Activated CD4-positive, alpha-beta memory T cell treated with anti-CD3 and anti-CD28 coated beads for 36 hours (primary cell): ENCODE data around the gene LCN6. TPM values are rescaled to one million over a fixed set of nuclear protein-coding genes. Genes with fewer than 3 reads are reported as not detected.

ENCODE experiments used
- CTCF ChIA-PET: fragments of 350-600 bp; sonication (Branson Sonifier 250); formaldehyde crosslinking; loops from one replicate; lab custom pipeline; 2021; ENCODE audit warnings: antibody characterized with exemption, inconsistent platforms; lab: Charles Lee
- POLR2A ChIA-PET: fragments of 350-600 bp; sonication (Branson Sonifier 250); formaldehyde crosslinking; loops from one replicate; lab custom pipeline; 2021; ENCODE audit warnings: antibody characterized with exemption; lab: Charles Lee
- DNase-seq: peaks from one replicate; pipeline ENCODE4 v3.0.0-alpha.2; 2020
- H3K27ac Mint-ChIP-seq: one replicate; pipeline ENCODE4 v1.8.0; 2021; ENCODE audit warnings: mixed read lengths
- H3K27me3 Mint-ChIP-seq: one replicate; pipeline ENCODE4 v1.8.0; 2021; ENCODE audit warnings: mixed read lengths
- H3K36me3 Mint-ChIP-seq: one replicate; pipeline ENCODE4 v1.8.0; 2021; ENCODE audit warnings: mixed read lengths
- H3K4me1 Mint-ChIP-seq: one replicate; pipeline ENCODE4 v1.8.0; 2021; ENCODE audit warnings: low read depth, mixed read lengths
- H3K4me3 Mint-ChIP-seq: one replicate; pipeline ENCODE4 v1.8.0; 2021; ENCODE audit warnings: mild to moderate bottlenecking, mixed read lengths
- H3K9me3 Mint-ChIP-seq: one replicate; pipeline ENCODE4 v1.8.0; 2021; ENCODE audit warnings: mixed read lengths
- intact Hi-C: fragments of 100-400 bp; cut with micrococcal nuclease; formaldehyde crosslinking; loops from one replicate; pipeline ENCODE4 v1.15.1; 2023
- total RNA-seq, 2 experiments: library from RNA; stranded (reverse); gene quantifications; one replicate each; pipeline ENCODE4 v1.2.3, GENCODE V29; 2021

The LCN6 gene
- total RNA-seq, 2 experiments from 2014 or later, result not detected

DNA sequence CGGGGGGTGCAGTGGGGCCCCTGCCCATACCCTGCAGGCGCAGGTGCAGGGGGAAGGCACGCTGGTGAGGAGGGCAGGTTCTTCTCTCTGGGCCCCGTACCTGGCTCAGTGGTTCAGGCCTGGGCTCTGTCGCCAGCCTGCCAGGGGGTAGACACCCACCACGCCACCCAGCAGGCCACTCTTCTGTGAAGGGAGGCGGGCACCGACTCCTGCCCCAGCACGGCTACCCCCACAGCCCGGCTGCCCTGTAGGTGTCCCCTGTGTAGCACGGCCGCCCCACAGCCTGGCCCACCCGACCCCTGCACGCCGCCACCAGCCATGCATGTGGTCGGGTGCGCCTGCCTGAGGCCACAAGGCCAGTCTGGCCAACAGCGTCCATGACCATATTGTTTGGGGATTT is 1.7 kb downstream of the LCN6 start:
- Mint-ChIP-seq H3K27me3 (peaks cover under 1% of the 10 kb centered on the region), H3K4me3 (no peak overlapping the region), H3K27ac (no peak overlapping the region), H3K36me3 (peaks cover 2% of the 10 kb centered on the region), H3K4me1 (peaks cover 13% of the 10 kb centered on the region), H3K9me3 (peaks cover 10% of the 10 kb centered on the region)
- ChIA-PET CTCF (no interaction called here), POLR2A (no interaction called here)
- DNase-seq, result no peak
- intact Hi-C loops, result no loop called here

- Mint-ChIP-seq H3K9me3 (peaks cover 5% of the 10 kb centered on the region), H3K27ac (no peak overlapping the region), H3K27me3 (no peaks in the 10 kb centered on the region), H3K36me3 (no peaks in the 10 kb centered on the region), H3K4me3 (no peak overlapping the region), H3K4me1 (peaks cover 16% of the 10 kb centered on the region)
- CTCF ChIA-PET, result no interaction called here
- intact Hi-C loops, result no loop called here
- DNase-seq, result no peak
- POLR2A ChIA-PET, result no interaction called here
Measured at GRCh38 chr9:136746155-136746490, 2.2 kb downstream of the LCN6 start.

GRCh38 chr9:136745389-136746154 is 2.8 kb downstream of the LCN6 start:
- no peak overlapping the region for H3K4me3 Mint-ChIP-seq
- H3K4me1 Mint-ChIP-seq, result peaks cover 16% of the 10 kb centered on the region
- H3K9me3 Mint-ChIP-seq, result peaks cover 1% of the 10 kb centered on the region
- H3K27ac Mint-ChIP-seq, result no peak overlapping the region
- ChIA-PET POLR2A (interaction anchor here (1.1 kb wide), 1 partner anchor 17 kb away, joined by 4 read pairs; no protein-coding TSS in a partner anchor), CTCF (no interaction called here)
- H3K27me3 Mint-ChIP-seq, result no peaks in the 10 kb centered on the region
- DNase-seq, result no peak
- intact Hi-C loops, result no loop called here
- no peaks in the 10 kb centered on the region for H3K36me3 Mint-ChIP-seq

GRCh38 chr9:136744773-136745172 is 3.6 kb downstream of the LCN6 start:
- intact Hi-C loops, result no loop called here
- H3K4me3 Mint-ChIP-seq, result no peak overlapping the region
- ChIA-PET POLR2A (interaction anchor here (1.1 kb wide), 1 partner anchor 16 kb away, joined by 4 read pairs; no protein-coding TSS in a partner anchor), CTCF (no interaction called here)
- H3K27me3 Mint-ChIP-seq, result no peaks in the 10 kb centered on the region
- H3K9me3 Mint-ChIP-seq, result no peaks in the 10 kb centered on the region
- H3K4me1 Mint-ChIP-seq, result peaks cover 12% of the 10 kb centered on the region
- H3K27ac Mint-ChIP-seq, result no peak overlapping the region
- H3K36me3 Mint-ChIP-seq, result no peaks in the 10 kb centered on the region
- DNase-seq, result no peak

DNA sequence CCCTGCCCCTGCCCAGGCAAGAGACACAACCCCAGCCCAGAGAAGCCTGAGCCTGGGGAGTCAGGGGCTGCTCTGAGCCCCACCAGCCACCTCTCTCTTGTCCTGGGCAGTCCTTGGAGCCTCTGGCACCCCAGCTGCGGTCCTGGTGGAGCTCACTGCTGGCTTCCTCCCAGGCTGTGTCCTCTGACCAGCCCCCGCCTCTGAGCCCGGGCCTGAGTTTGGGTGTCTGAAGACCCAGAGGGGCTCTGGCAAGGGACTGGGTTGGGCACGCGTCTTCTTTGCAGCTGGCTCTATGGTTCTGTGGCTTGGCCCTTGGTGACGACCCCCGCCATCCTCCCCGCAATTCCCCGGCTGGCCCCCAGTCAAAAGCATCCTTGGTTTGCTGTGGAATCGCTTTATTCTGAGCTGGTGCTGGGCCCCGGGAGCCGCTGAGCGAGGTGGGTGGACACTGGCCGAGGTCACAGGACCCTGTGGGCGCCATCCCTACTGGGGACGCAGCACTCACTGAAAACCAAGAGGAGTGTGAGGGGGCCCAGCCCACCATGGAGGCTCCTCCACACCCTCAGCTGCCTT is 4.6 kb downstream of the LCN6 start:
- H3K4me1 Mint-ChIP-seq, result peaks cover 12% of the 10 kb centered on the region
- CTCF ChIA-PET, result interaction anchor here (1.3 kb wide), 1 partner anchor 49 kb away, joined by 3 read pairs; no protein-coding TSS in a partner anchor

GRCh38 chr9:136742591-136743391 is 5.5 kb downstream of the LCN6 start, which contains the start of gene LCN10:
TSS of gene LCN10 (minus strand) at chr9:136742940. CDS start at chr9:136742903, 37 bp downstream.
- DNase-seq, result no peak
- intact Hi-C loops, result no loop called here
- ChIA-PET POLR2A (no interaction called here), CTCF (interaction anchor here (1.4 to 1.5 kb wide), 2 partner anchors 15 to 16 kb away, joined by 6 to 8 read pairs; partner anchors contain the start of gene LCN8)
- H3K4me1 Mint-ChIP-seq, result peaks cover 12% of the 10 kb centered on the region
- H3K27me3 Mint-ChIP-seq, result no peaks in the 10 kb centered on the region
- peak within 1 kb of the TSS; percentile 49 for H3K4me3 Mint-ChIP-seq
- no peak within 1 kb of the TSS for H3K27ac Mint-ChIP-seq
- H3K9me3 Mint-ChIP-seq, result no peaks in the 10 kb centered on the region
- no peaks in the 10 kb centered on the region for H3K36me3 Mint-ChIP-seq

More for the DNA sequence above, 4.6 kb downstream of the LCN6 start:
- Mint-ChIP-seq H3K27me3 (no peaks in the 10 kb centered on the region), H3K36me3 (no peaks in the 10 kb centered on the region), H3K9me3 (no peaks in the 10 kb centered on the region), H3K27ac (no peak overlapping the region), H3K4me3 (no peak overlapping the region)
- intact Hi-C loops, result no loop called here
- no peak for DNase-seq
- POLR2A ChIA-PET, result no interaction called here

DNA sequence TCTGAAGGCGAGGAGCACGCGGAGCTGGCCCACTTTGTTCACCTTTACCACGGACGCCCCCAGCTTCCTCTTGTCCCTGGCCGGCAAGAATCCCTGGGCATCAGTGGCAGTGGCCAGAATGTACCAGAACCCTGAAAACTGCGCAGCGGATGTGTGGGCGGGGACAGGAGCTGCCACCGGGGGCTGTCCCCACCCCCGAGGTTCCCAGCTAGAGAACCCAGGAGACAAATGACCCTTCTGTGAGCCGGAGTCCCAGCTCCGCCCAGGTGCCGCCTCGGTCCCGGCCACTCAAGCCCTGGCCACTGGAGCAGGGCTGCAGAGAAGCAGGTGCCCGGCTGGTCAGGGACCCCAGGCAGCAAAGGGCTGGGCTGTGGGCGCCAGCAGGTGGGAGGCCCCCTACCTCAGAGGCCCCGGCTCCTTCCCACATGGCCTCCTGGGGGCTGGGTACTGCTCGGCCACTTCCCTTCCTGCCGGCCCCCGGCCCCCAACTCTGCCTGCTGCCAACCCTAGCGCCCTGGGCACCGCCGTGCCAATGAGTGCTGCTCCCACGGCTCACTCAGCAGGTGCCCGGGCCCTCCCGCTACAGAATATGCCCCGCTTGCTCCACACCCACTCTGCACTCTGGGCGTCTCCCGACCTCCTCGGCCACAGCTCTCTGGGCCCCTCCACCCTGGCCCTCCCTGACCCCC is 6.3 kb downstream of the LCN6 start:
- H3K27ac Mint-ChIP-seq, result no peak overlapping the region
- H3K36me3 Mint-ChIP-seq, result no peaks in the 10 kb centered on the region
- H3K9me3 Mint-ChIP-seq, result no peaks in the 10 kb centered on the region
- ChIA-PET CTCF (interaction anchor here (0.7 to 1.6 kb wide), 5 partner anchors 8 to 140 kb away, joined by 3 to 8 read pairs (median 5); partner anchors contain the start of gene LCN8), POLR2A (interaction anchor here (1.4 kb wide), 1 partner anchor 13 kb away, joined by 10 read pairs; no protein-coding TSS in a partner anchor)
- intact Hi-C loops, result no loop called here
- H3K27me3 Mint-ChIP-seq, result no peaks in the 10 kb centered on the region
- H3K4me3 Mint-ChIP-seq, result peak overlapping the region; percentile 49
- peak; percentile 74 for DNase-seq
- peaks cover 12% of the 10 kb centered on the region for H3K4me1 Mint-ChIP-seq

DNA sequence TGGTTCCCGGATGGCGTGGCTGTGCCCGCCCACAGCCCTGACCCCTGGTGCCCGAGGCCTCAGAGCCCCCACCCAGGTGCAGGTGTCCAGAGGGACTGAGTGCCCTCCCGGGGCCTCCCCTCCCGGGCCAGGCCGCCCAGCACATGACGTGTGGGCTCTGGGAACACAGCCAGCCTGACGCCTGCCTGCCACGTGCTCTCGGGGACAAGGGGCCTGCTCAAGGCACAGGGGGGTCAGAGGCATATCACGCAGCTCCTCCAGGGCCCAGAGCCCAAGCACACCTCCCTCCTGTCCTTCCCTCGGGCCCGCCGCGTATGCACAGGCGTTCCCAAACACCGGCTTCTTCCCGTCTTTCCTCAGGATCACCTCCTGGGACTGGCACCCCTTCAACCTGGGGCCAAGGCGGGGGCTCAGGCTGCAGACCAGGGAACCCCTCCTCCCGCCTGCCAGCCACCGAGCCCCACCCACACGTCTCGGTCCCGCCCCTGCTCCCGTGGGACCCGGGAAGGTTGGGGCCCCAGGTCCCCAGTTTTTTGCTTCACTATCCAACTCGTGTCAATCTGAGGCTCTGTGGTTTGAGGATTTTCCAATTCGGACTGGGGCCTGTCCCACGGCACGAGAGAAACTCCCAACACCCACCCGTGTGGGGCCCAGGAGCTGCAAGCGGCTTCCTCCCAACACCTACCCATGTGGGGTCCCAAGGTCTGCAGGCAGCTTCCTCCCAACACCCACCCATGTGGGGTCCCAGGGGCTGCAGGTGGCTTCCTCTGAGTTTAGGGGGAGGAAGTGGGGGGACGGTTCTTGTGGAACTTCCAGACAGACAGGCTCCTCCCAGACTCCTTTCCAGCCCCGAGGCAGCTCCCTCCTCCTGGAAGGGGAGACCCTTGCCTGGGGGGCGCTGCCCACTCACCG is 7.1 kb downstream of the LCN6 start:
- Mint-ChIP-seq H3K4me3 (peak overlapping the region; percentile 49), H3K4me1 (peaks cover 12% of the 10 kb centered on the region), H3K27me3 (no peaks in the 10 kb centered on the region), H3K36me3 (no peaks in the 10 kb centered on the region), H3K27ac (no peak overlapping the region), H3K9me3 (no peaks in the 10 kb centered on the region)
- peak; percentile 25 for DNase-seq
- intact Hi-C loops, result no loop called here
- ChIA-PET CTCF (interaction anchor here (0.7 to 1.6 kb wide), 5 partner anchors 9 to 141 kb away, joined by 3 to 8 read pairs (median 5); partner anchors contain the start of gene LCN8), POLR2A (interaction anchor here (1.4 kb wide), 1 partner anchor 12 kb away, joined by 10 read pairs; no protein-coding TSS in a partner anchor)

DNA sequence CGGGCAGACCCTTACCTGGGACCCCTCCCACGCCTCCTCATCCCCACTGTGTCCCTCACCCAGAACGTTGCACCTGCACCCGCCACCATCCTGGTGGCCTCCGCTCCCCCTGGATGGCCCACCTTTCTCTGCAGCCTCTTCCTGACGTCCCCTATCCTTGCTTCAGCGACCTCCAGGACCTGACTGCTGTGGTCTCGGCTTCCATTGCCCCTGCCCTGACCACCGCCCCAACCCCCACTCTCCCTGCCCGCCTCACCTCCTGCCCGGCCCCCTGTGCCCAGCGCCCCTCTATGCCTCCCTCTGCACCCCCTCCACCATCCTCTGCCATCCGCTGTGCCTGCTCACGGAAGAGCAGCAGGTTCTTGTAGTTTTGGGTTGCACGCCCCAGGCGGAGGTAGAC is 7.8 kb downstream of the LCN6 start:
- Mint-ChIP-seq H3K9me3 (no peaks in the 10 kb centered on the region), H3K4me3 (no peak overlapping the region), H3K36me3 (no peaks in the 10 kb centered on the region), H3K27me3 (no peaks in the 10 kb centered on the region), H3K4me1 (peaks cover 12% of the 10 kb centered on the region), H3K27ac (no peak overlapping the region)
- POLR2A ChIA-PET, result no interaction called here
- CTCF ChIA-PET, result interaction anchor here (1.6 kb wide), 1 partner anchor 10 kb away, joined by 4 read pairs; no protein-coding TSS in a partner anchor
- intact Hi-C loops, result no loop called here
- no peak for DNase-seq

DNA sequence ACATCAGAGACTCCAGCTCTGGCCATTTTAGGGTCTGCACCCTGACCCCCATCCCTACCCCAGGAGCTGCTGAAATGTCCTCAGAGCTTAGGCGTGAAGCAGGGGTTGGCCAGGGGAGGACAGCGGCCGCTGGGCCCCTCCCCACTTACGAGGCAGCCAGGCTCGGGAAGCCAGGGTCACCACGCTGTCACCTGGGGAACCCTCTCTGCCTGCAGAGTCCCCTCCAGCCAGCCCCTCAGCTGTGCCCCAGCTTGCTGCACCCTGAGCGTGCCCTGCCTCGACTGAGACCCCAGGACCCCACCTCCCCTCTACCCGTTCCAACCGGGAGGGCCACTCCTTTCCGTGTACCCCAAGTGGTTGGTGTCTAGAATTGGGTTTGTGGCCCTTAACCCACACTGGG is 8.3 kb downstream of the LCN6 start:
- intact Hi-C loops, result no loop called here
- H3K4me3 Mint-ChIP-seq, result no peak overlapping the region

More for the DNA sequence above, 8.3 kb downstream of the LCN6 start:
- ChIA-PET CTCF (interaction anchor here (0.9 kb wide), 1 partner anchor 13 kb away, joined by 5 read pairs; no protein-coding TSS in a partner anchor), POLR2A (no interaction called here)
- Mint-ChIP-seq H3K27ac (no peak overlapping the region), H3K27me3 (no peaks in the 10 kb centered on the region), H3K4me1 (peaks cover 12% of the 10 kb centered on the region), H3K9me3 (no peaks in the 10 kb centered on the region), H3K36me3 (no peaks in the 10 kb centered on the region)
- no peak for DNase-seq
